ENCODE results near the gene FHDC1.

GRCh38 chr4:153005899-153006381, 69.8 kb downstream of the FHDC1 start:
- TF ChIP-seq CTCF (IDR thresholded peaks at IDR 0.05; ENCODE audit: insufficient read depth, low read length, poor library complexity, severe bottlenecking) (no peak), EZH2phosphoT487 (conservative IDR thresholded peaks at IDR 0.05; ENCODE audit: low read length) (no peak)
